Measurements from ENCODE around the gene FLT3LG. TPM values are rescaled to one million over a fixed set of nuclear protein-coding genes. Genes with fewer than 3 reads are reported as not detected.

Gene FLT3LG
- total and polyA plus RNA-seq, 2 of the 8 experiments (the other 6 are each of a cell fraction or from before 2014, with no cell fraction given), result 1.6 to 3.2 TPM

- no peak for TF ChIP-seq CHD7 (IDR thresholded peaks at IDR 0.05; ENCODE audit: insufficient replicate concordance, low read length)
- TF ChIP-seq MAFK (IDR thresholded peaks at IDR 0.05; ENCODE audit: low read depth, low read length), result no peak
- no peak for TF ChIP-seq NANOG (IDR thresholded peaks at IDR 0.05; ENCODE audit: insufficient read depth, low read depth, low read length, poor library complexity, severe bottlenecking)
- TF ChIP-seq EZH2 (IDR thresholded peaks at IDR 0.05; ENCODE audit: low read depth, low read length, severe bottlenecking), result no peak
- TF ChIP-seq FOSL1 (IDR thresholded peaks at IDR 0.05; ENCODE audit: insufficient read depth, low read depth, low read length), result no peak
- no peak for TF ChIP-seq KDM5A (IDR thresholded peaks at IDR 0.05; ENCODE audit: low read length)
Measured at GRCh38 chr19:49441210-49441959, 32.6 kb upstream of the FLT3LG start, which contains the start of gene SLC17A7 (continued).

Data from H1 (cell line).